Measurements from ENCODE around the gene CCDC195.

The CCDC195 gene

GRCh38 chr2:224657349-224657748, 58.8 kb downstream of the CCDC195 start (continued):
- TF ChIP-seq ZNF70 (CRISPR knock-in tag; IDR thresholded peaks at IDR 0.05) = no peak
- no peak for TF ChIP-seq GLIS3 (CRISPR knock-in tag; IDR thresholded peaks at IDR 0.05)
- no peak for TF ChIP-seq ARNTL (CRISPR knock-in tag; IDR thresholded peaks at IDR 0.05; ENCODE audit: borderline replicate concordance, low read depth)

GRCh38 chr2:224655006-224655537, 61.1 kb downstream of the CCDC195 start:
- ATAC-seq = no peak
- no peak for TF ChIP-seq TSHZ2 (CRISPR knock-in tag; IDR thresholded peaks at IDR 0.05)
- TF ChIP-seq ESRRG (CRISPR knock-in tag; IDR thresholded peaks at IDR 0.05) = no peak
- no peak for TF ChIP-seq TOX (CRISPR knock-in tag; IDR thresholded peaks at IDR 0.05; ENCODE audit: borderline replicate concordance)
- TF ChIP-seq ZNF565 (CRISPR knock-in tag; conservative IDR thresholded peaks at IDR 0.05; ENCODE audit: low read depth) = no peak
- no peak for TF ChIP-seq ZFP30 (CRISPR knock-in tag; IDR thresholded peaks at IDR 0.05)
- TF ChIP-seq CREB5 (CRISPR knock-in tag; IDR thresholded peaks at IDR 0.05; ENCODE audit: low read depth) = no peak
- TF ChIP-seq PPARA (CRISPR knock-in tag; IDR thresholded peaks at IDR 0.05; ENCODE audit: borderline replicate concordance) = no peak
- no peak for TF ChIP-seq ZC3H10 (CRISPR knock-in tag; IDR thresholded peaks at IDR 0.05)
- TF ChIP-seq ZNF70 (CRISPR knock-in tag; IDR thresholded peaks at IDR 0.05) = no peak
- no peak for TF ChIP-seq RARB (CRISPR knock-in tag; IDR thresholded peaks at IDR 0.05)
- no peak for TF ChIP-seq BACH2 (CRISPR knock-in tag; IDR thresholded peaks at IDR 0.05; ENCODE audit: borderline replicate concordance)
- TF ChIP-seq SNAI2 (CRISPR knock-in tag; IDR thresholded peaks at IDR 0.05) = no peak
- no peak for TF ChIP-seq TCF4 (CRISPR knock-in tag; IDR thresholded peaks at IDR 0.05; ENCODE audit: borderline replicate concordance)
- TF ChIP-seq ZNF8 (CRISPR knock-in tag; IDR thresholded peaks at IDR 0.05) = no peak
- no peak for TF ChIP-seq ZFP3 (CRISPR knock-in tag; IDR thresholded peaks at IDR 0.05)
